Prostate gland (tissue), 2 donors: ENCODE measurements around the gene KDM6A. TPM values are rescaled to one million over a fixed set of nuclear protein-coding genes. Genes with fewer than 3 reads are reported as not detected.

Experiments used
- DNase-seq: peaks from one replicate; pipeline ENCODE4 v3.0.0-alpha.2; 2019; ENCODE audit warnings: low spot score
- H3K27ac ChIP-seq, 2 donors: fragments of 200-600 bp; sonication (generic); 2 replicates each; pipeline ENCODE4 v1.5.1; 2017 to 2019
- H3K27me3 ChIP-seq: fragments of 200-600 bp; sonication (generic); replicated peaks from 2 replicates; pipeline ENCODE4 v1.5.1; 2019; ENCODE audit not compliant: insufficient read depth
- H3K36me3 ChIP-seq, 2 donors: fragments of 200-600 bp; sonication (generic); 1 replicate in 1 of 2; 2 replicates in 1 of 2; pipeline versions ENCODE4 v1.5.1 to v1.8.1; 2017 to 2019
- H3K4me1 ChIP-seq: fragments of 200-600 bp; sonication (generic); replicated peaks from 2 replicates; pipeline ENCODE4 v1.5.1; 2019
- H3K4me3 ChIP-seq, 2 donors: fragments of 200-600 bp; sonication (generic); 2 replicates each; pipeline ENCODE4 v1.5.1; 2017 to 2019
- H3K9me3 ChIP-seq: fragments of 200-600 bp; sonication (generic); 2 replicates; pipeline ENCODE4 v1.5.1; 2017
- POLR2A ChIP-seq: fragments of 450-650 bp; IDR thresholded peaks from one replicate; pipeline ENCODE4 v1.6.1; 2016; ENCODE audit warnings: antibody characterized with exemption, mild to moderate bottlenecking
- POLR2AphosphoS5 ChIP-seq: sonication (generic); formaldehyde crosslinking; IDR thresholded peaks from one replicate; pipeline ENCODE4 v1.6.1; 2017; ENCODE audit warnings: antibody characterized with exemption
- WGBS: methylation state at CpG from one replicate; pipeline ENCODE4 v1.1.5; 2018; 5-methylcytosine and 5-hydroxymethylcytosine counted together
- intact Hi-C: fragments of 100-400 bp; cut with DNase I; formaldehyde crosslinking; loops from one replicate; pipeline ENCODE4 v1.14.2; 2022
- total RNA-seq, 2 donors: library from RNA; depleted of rRNA; stranded (reverse); fragments of >200 nt; gene quantifications; one replicate each; pipeline ENCODE4 v1.1.0, GENCODE V29; 2016
- TF ChIP-seq, protein P1 (sequence below), 4 experiments: fragments of 200-600 bp in 2 of 4; fragments of 450-650 bp in 2 of 4; sonication (generic) in 2 of 4; IDR thresholded peaks; 1 replicate in 3 of 4; 2 replicates in 1 of 4; pipeline ENCODE4 v1.5.1; 2016 to 2019; ENCODE audit warnings: antibody characterized with exemption in 4 of 4, mild to moderate bottlenecking in 2 of 4, moderate library complexity in 2 of 4

The KDM6A gene
- total RNA-seq, 2 donors from 2014 or later, result 30.1 to 45.1 TPM

- no peak for DNase-seq
- peak overlapping the region in 1 of 2 donors; percentile 96 for H3K27ac ChIP-seq
- H3K27me3 ChIP-seq, result no peaks in the 10 kb centered on the region
- H3K9me3 ChIP-seq, result no peaks in the 10 kb centered on the region
- WGBS, result 2% methylated on average over 5 of the region's 5 CpGs
- H3K4me3 ChIP-seq, result peak overlapping the region; percentile 73 to 81
- intact Hi-C loops, result loop anchor here (10.0 kb wide), 1 partner anchor 190 kb away; no protein-coding TSS in a partner anchor
- no peaks in the 10 kb centered on the region for H3K36me3 ChIP-seq
- TF ChIP-seq, protein P1, sequence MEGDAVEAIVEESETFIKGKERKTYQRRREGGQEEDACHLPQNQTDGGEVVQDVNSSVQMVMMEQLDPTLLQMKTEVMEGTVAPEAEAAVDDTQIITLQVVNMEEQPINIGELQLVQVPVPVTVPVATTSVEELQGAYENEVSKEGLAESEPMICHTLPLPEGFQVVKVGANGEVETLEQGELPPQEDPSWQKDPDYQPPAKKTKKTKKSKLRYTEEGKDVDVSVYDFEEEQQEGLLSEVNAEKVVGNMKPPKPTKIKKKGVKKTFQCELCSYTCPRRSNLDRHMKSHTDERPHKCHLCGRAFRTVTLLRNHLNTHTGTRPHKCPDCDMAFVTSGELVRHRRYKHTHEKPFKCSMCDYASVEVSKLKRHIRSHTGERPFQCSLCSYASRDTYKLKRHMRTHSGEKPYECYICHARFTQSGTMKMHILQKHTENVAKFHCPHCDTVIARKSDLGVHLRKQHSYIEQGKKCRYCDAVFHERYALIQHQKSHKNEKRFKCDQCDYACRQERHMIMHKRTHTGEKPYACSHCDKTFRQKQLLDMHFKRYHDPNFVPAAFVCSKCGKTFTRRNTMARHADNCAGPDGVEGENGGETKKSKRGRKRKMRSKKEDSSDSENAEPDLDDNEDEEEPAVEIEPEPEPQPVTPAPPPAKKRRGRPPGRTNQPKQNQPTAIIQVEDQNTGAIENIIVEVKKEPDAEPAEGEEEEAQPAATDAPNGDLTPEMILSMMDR (IDR thresholded peaks at IDR 0.05), result no peak
- no peak for TF ChIP-seq POLR2AphosphoS5
- no peak for TF ChIP-seq POLR2A
- no peaks in the 10 kb centered on the region for H3K4me1 ChIP-seq
These were observed 2.1 kb downstream of the KDM6A start for GRCh38 chrX:44875185-44875489.

DNA sequence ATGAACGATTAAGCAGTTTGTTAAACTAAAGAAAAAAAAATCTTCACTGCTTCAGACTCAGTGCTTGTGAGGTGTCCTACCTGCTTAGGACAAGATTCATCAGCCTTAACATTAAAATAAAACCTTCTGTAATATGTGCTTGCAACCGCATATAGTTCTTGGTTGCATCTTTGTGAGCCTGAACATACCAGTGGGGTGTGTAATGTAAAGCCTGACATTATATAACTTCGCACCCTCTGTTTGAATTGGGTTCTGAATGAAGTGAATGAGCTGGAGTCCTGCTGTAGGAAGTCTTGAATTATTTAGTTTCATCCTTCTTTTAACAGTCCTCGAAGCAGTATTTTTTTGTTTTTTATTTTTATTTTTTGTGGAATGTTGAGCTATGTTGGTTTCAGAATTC is 3.1 kb downstream of the KDM6A start:
- Histone ChIP-seq H3K27ac (no peak overlapping the region), H3K36me3 (no peaks in the 10 kb centered on the region), H3K4me3 (peak overlapping the region in 1 of 2 donors; percentile 73), H3K4me1 (no peaks in the 10 kb centered on the region), H3K27me3 (no peaks in the 10 kb centered on the region), H3K9me3 (no peaks in the 10 kb centered on the region)
- 10% methylated on average over 4 of the region's 4 CpGs for WGBS
- intact Hi-C loops, result loop anchor here (10.0 kb wide), 1 partner anchor 189 kb away; no protein-coding TSS in a partner anchor
- TF ChIP-seq POLR2AphosphoS5 (no peak), POLR2A (no peak)
- TF ChIP-seq, protein P1 (IDR thresholded peaks at IDR 0.05), result no peak
- no peak for DNase-seq

DNA sequence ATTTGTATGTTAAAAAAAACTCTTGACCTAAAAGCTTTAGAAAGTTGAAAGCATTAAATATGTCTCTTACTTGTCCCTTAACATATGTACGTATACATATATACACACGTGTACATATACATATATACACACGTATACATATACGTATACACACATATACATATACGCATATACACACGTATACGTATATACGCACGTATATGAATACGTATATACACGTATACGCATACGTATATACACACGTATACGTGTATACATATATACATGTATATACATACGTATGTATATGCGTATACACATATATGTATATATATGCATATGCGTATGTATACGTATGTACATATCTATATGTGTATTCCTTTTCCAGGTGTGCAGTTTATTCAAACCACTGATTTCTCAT is 3.8 kb downstream of the KDM6A start:
- no peaks in the 10 kb centered on the region for H3K36me3 ChIP-seq
- intact Hi-C loops, result loop anchor here (10.0 kb wide), 1 partner anchor 188 kb away; no protein-coding TSS in a partner anchor
- no peaks in the 10 kb centered on the region for H3K9me3 ChIP-seq
- H3K27me3 ChIP-seq, result no peaks in the 10 kb centered on the region
- no peak overlapping the region for H3K4me3 ChIP-seq
- DNase-seq, result no peak
- no peaks in the 10 kb centered on the region for H3K4me1 ChIP-seq
- H3K27ac ChIP-seq, result no peak overlapping the region
- WGBS, result 81% methylated on average over 19 of the region's 19 CpGs
- TF ChIP-seq POLR2AphosphoS5 (no peak), POLR2A (no peak)
- TF ChIP-seq, protein P1 (IDR thresholded peaks at IDR 0.05), result no peak

DNA sequence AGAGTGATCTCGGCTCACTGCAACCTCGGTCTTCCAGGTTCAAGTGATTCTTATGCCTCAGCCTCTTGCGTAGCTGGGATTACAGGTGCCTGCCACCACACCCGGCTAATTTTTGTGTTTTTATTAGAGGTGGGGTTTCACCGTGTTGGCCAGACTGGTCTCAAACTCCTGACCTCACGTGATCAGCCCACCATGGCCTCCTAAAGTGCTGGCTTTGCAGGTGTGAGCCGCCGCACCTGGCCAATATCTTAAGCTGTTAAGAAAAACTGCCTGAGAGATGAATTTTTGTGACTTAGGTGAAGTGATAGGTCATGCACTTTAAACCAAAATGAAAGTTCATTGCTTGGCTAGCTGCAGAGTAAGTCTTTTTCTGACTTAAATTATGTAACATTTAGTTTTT is 5.8 kb downstream of the KDM6A start:
- H3K27ac ChIP-seq, result no peak overlapping the region
- H3K27me3 ChIP-seq, result no peaks in the 10 kb centered on the region
- no peaks in the 10 kb centered on the region for H3K36me3 ChIP-seq
- TF ChIP-seq, protein P1 (IDR thresholded peaks at IDR 0.05), result no peak
- TF ChIP-seq POLR2AphosphoS5, result no peak
- TF ChIP-seq POLR2A, result no peak
- no peak for DNase-seq
- no peaks in the 10 kb centered on the region for H3K4me1 ChIP-seq
- intact Hi-C loops, result loop anchor here (10.0 kb wide), 1 partner anchor 186 kb away; no protein-coding TSS in a partner anchor
- no peak overlapping the region for H3K4me3 ChIP-seq
- no peaks in the 10 kb centered on the region for H3K9me3 ChIP-seq
- WGBS, result 81% methylated on average over 8 of the region's 8 CpGs

DNA sequence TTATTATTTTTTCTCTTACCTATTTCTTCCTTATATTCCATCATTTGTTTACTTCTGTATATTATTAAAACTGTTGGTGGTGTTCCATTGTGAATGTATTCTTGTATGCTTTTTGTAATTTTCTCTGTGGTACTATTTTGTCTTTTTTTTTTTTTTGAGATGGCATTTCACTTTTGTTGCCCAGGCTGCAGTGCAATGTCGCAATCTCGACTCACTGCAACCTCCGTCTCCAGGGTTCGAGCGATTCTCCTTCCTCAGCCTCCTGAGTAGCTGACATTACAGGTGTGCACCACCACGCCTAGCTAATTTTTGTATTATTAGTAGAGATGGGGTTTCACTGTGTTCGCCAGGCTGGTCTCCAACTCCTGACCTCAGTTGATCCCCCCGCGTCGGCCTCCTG is 8.6 kb downstream of the KDM6A start:
- WGBS, result 96% methylated on average over 10 of the region's 10 CpGs
- Histone ChIP-seq H3K9me3 (no peaks in the 10 kb centered on the region), H3K27ac (no peak overlapping the region), H3K27me3 (no peaks in the 10 kb centered on the region), H3K4me1 (no peaks in the 10 kb centered on the region), H3K36me3 (no peaks in the 10 kb centered on the region), H3K4me3 (no peak overlapping the region)
- no peak for TF ChIP-seq POLR2A
- TF ChIP-seq POLR2AphosphoS5, result no peak
- TF ChIP-seq, protein P1 (IDR thresholded peaks at IDR 0.05), result no peak
- no peak for DNase-seq
- intact Hi-C loops, result no loop called here
